Erythroblast (primary cell): Measurements from ENCODE around the gene HSPA12A.

Source experiments
- GATA1 ChIP-seq: IDR thresholded peaks from 2 replicates; pipeline ENCODE4 v1.6.1; 2011; ENCODE audit warnings: low read depth, mild to moderate bottlenecking, control low read depth, low read length, moderate library complexity
- POLR2A ChIP-seq: IDR thresholded peaks from 2 replicates; pipeline ENCODE4 v1.6.1; 2011; ENCODE audit warnings: mild to moderate bottlenecking, low read length

DNA sequence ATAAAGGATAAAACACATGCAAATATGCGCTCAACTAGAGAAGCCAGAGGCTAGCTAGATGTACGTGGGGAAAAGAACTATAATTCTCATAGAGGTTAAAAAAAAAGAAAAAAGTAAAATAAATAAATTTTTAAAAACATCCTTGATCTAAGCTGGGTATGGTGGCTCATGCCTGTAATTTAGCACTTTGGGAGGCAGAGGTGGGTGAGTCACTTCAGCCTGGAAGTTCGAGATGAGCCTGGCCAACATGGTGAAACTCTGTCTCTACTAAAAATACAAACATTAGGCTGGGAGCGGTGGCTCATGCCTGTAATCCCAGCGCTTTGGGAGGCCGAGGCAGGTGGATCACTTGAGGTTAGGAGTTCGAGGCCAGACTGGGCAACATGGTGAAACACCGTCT is 18.6 kb upstream of the HSPA12A start:
- no peak for TF ChIP-seq POLR2A
- no peak for TF ChIP-seq GATA1
